ENCODE results near the gene ZNF362.

The ZNF362 gene

DNA sequence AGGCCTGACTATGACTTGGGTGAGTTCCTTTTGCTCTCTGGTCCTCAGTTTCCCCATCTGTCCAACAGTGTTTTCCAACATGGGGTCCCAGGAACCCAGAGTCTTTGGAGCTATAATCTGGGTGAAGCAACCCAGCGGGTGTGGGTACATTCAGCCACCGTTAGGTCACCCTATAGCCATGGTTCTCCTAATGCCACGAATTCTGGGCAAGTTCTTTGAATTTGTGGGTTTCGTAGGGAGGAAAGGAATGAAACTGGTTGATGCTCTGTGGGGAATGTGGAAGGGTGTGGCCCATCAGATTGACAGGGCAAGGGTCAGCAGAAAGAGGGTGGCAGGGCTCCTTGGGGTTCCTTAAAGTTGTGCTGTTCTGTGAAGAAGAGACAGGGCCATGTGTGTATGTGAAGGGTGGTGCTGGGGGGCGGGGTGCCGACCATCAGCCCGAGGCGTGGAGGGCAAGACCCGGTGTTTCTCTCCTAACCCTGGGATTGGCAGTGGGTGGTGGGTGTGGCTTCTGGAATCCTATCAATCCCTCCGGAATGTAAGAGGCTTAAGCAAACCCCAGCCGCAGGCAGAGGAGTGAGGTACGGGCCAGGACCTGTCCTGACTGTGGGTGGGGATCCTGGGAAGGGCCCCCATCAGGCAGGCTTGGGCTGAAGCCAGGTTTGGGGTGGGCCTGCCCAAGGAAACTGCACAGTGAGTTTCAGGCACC, 35.5 kb upstream of the ZNF362 start (continued):
- TF ChIP-seq ZNF221 (tag by site-specific recombination; IDR thresholded peaks at IDR 0.05; ENCODE audit: borderline replicate concordance), result no peak
- TF ChIP-seq, protein P1, sequence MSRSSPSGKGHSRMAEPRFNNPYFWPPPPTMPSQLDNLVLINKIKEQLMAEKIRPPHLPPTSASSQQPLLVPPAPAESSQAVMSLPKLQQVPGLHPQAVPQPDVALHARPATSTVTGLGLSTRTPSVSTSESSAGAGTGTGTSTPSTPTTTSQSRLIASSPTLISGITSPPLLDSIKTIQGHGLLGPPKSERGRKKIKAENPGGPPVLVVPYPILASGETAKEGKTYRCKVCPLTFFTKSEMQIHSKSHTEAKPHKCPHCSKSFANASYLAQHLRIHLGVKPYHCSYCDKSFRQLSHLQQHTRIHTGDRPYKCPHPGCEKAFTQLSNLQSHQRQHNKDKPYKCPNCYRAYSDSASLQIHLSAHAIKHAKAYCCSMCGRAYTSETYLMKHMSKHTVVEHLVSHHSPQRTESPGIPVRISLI (tag by site-specific recombination; IDR thresholded peaks at IDR 0.05), result no peak

DNA sequence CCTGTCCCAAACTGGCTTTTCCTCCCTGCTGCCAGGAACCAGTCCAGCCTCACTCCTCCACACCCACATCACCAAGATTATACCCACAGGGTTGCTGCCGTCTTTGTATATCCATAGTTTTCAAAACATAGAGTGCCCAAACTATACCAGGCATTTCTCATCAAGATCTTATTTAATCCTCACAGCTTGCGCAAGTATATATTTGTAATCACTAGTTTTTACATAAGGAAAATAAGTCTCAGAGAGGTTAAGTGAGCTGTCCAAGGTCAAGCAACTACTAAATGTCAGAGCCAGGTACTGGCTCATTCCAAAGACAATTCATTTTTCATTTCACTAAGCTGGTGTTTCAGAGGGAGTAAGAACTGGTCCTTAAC, 34.9 kb upstream of the ZNF362 start:
- H3K4me3 ChIP-seq (ENCODE audit: low read depth, low read length), result no peak overlapping the region
- no peaks in the 10 kb centered on the region for H3K9me3 ChIP-seq (ENCODE audit: control insufficient read depth, insufficient read depth, low read depth, low read length)
- H3K4me1 ChIP-seq (ENCODE audit: control insufficient read depth, insufficient read depth, low read length), result no peaks in the 10 kb centered on the region
- TF ChIP-seq ZNF548 (tag by site-specific recombination; IDR thresholded peaks at IDR 0.05) (no peak), ZNF473 (tag by site-specific recombination; IDR thresholded peaks at IDR 0.05) (no peak), ZNF354C (tag by site-specific recombination; IDR thresholded peaks at IDR 0.05; ENCODE audit: borderline replicate concordance, low read depth) (no peak), ZNF791 (tag by site-specific recombination; IDR thresholded peaks at IDR 0.05) (no peak), ZBTB8A (tag by site-specific recombination; IDR thresholded peaks at IDR 0.05) (no peak), REPIN1 (tag by site-specific recombination; IDR thresholded peaks at IDR 0.05; ENCODE audit: low read depth) (no peak)
- TF ChIP-seq, protein P2, sequence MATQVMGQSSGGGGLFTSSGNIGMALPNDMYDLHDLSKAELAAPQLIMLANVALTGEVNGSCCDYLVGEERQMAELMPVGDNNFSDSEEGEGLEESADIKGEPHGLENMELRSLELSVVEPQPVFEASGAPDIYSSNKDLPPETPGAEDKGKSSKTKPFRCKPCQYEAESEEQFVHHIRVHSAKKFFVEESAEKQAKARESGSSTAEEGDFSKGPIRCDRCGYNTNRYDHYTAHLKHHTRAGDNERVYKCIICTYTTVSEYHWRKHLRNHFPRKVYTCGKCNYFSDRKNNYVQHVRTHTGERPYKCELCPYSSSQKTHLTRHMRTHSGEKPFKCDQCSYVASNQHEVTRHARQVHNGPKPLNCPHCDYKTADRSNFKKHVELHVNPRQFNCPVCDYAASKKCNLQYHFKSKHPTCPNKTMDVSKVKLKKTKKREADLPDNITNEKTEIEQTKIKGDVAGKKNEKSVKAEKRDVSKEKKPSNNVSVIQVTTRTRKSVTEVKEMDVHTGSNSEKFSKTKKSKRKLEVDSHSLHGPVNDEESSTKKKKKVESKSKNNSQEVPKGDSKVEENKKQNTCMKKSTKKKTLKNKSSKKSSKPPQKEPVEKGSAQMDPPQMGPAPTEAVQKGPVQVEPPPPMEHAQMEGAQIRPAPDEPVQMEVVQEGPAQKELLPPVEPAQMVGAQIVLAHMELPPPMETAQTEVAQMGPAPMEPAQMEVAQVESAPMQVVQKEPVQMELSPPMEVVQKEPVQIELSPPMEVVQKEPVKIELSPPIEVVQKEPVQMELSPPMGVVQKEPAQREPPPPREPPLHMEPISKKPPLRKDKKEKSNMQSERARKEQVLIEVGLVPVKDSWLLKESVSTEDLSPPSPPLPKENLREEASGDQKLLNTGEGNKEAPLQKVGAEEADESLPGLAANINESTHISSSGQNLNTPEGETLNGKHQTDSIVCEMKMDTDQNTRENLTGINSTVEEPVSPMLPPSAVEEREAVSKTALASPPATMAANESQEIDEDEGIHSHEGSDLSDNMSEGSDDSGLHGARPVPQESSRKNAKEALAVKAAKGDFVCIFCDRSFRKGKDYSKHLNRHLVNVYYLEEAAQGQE (tag by site-specific recombination; IDR thresholded peaks at IDR 0.05), result 0 out of 2 replicates have a peak, but pooled peaks have one; percentile 41
- TF ChIP-seq, protein P3, sequence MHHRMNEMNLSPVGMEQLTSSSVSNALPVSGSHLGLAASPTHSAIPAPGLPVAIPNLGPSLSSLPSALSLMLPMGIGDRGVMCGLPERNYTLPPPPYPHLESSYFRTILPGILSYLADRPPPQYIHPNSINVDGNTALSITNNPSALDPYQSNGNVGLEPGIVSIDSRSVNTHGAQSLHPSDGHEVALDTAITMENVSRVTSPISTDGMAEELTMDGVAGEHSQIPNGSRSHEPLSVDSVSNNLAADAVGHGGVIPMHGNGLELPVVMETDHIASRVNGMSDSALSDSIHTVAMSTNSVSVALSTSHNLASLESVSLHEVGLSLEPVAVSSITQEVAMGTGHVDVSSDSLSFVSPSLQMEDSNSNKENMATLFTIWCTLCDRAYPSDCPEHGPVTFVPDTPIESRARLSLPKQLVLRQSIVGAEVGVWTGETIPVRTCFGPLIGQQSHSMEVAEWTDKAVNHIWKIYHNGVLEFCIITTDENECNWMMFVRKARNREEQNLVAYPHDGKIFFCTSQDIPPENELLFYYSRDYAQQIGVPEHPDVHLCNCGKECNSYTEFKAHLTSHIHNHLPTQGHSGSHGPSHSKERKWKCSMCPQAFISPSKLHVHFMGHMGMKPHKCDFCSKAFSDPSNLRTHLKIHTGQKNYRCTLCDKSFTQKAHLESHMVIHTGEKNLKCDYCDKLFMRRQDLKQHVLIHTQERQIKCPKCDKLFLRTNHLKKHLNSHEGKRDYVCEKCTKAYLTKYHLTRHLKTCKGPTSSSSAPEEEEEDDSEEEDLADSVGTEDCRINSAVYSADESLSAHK (tag by site-specific recombination; IDR thresholded peaks at IDR 0.05), result no peak
- H3K36me3 ChIP-seq (ENCODE audit: control insufficient read depth in 2 of 2, insufficient read depth in 1 of 2, low read length in 2 of 2), result no peaks in the 10 kb centered on the region
- ChIA-PET CTCF (interaction anchor here (0.5 to 1.7 kb wide), 2 partner anchors 74 to 356 kb away, joined by 3 to 6 read pairs; no protein-coding TSS in a partner anchor), POLR2A (no interaction called here)
- H3K27ac ChIP-seq (ENCODE audit: extremely low read depth, low read depth, low read length), result no peak overlapping the region

DNA sequence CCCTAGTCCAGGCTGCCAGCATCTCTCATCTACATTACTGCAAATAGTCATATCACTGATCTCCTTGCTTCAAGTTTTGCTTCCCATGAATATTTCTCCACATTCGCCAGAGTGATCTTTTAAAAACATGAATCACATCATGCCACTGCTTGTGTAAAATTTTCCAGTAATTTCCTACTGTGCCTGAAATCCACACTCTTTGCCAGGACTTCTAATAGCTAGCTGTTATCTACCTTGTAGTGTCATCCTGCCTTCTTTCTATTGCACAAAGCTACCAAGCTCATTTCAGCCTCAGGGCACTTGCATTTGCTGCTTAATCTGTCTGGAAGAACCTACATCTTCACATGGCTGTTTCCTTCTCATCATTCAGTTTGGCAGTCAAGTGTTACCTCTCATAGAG, 33.9 kb upstream of the ZNF362 start:
- no peaks in the 10 kb centered on the region for H3K9me3 ChIP-seq (ENCODE audit: control insufficient read depth, insufficient read depth, low read depth, low read length)
- CTCF ChIA-PET, result interaction anchor here (0.6 to 1.7 kb wide), 4 partner anchors 25 to 570 kb away, joined by 3 to 6 read pairs (median 4); no protein-coding TSS in a partner anchor
- POLR2A ChIA-PET, result no interaction called here
- H3K36me3 ChIP-seq (ENCODE audit: control insufficient read depth in 2 of 2, insufficient read depth in 1 of 2, low read length in 2 of 2), result no peaks in the 10 kb centered on the region
- H3K27ac ChIP-seq (ENCODE audit: extremely low read depth, low read depth, low read length), result no peak overlapping the region
- no peak overlapping the region for H3K4me3 ChIP-seq (ENCODE audit: low read depth, low read length)
- H3K4me1 ChIP-seq (ENCODE audit: control insufficient read depth, insufficient read depth, low read length), result no peaks in the 10 kb centered on the region
- TF ChIP-seq ZNF623 (tag by site-specific recombination; IDR thresholded peaks at IDR 0.05), result 0 out of 2 replicates have a peak, but pooled peaks have one; percentile 21
- TF ChIP-seq KLF8 (tag by site-specific recombination; IDR thresholded peaks at IDR 0.05), result no peak

Data from HEK293 (cell line).